H9 (cell line): Measurements from ENCODE around the gene KCTD19. TPM values are rescaled to one million over a fixed set of nuclear protein-coding genes. Genes with fewer than 3 reads are reported as not detected.

Source experiments
- DNase-seq: peaks from one replicate; pipeline ENCODE4 v3.0.0-alpha.2; 2017
- H2AFZ ChIP-seq: one replicate; pipeline ENCODE4 v1.6.1; 2013; ENCODE audit warnings: mild to moderate bottlenecking, low read length, control low read depth, moderate library complexity
- H2AK5ac ChIP-seq: 2 replicates; pipeline ENCODE4 v1.6.1; 2013; ENCODE audit warnings: low read length, control low read depth, mixed read lengths; ENCODE audit not compliant: insufficient read length
- H2BK120ac ChIP-seq: one replicate; pipeline ENCODE4 v1.6.1; 2013; ENCODE audit warnings: low read depth, mild to moderate bottlenecking, low read length, control low read depth, inconsistent platforms; ENCODE audit not compliant: poor library complexity, severe bottlenecking
- H2BK12ac ChIP-seq: 2 replicates; pipeline ENCODE4 v1.6.1; 2013; ENCODE audit warnings: low read length, control low read depth, mixed read lengths, low read depth; ENCODE audit not compliant: insufficient read length
- H2BK15ac ChIP-seq: 2 replicates; pipeline ENCODE4 v1.6.1; 2013; ENCODE audit warnings: low read depth, low read length, control low read depth
- H2BK20ac ChIP-seq: one replicate; pipeline ENCODE4 v1.6.1; 2013; ENCODE audit warnings: low read depth, mild to moderate bottlenecking, low read length, control low read depth, inconsistent platforms; ENCODE audit not compliant: poor library complexity, severe bottlenecking
- H2BK5ac ChIP-seq: 2 replicates; pipeline ENCODE4 v1.6.1; 2013; ENCODE audit warnings: low read length, control low read depth, mixed read lengths; ENCODE audit not compliant: insufficient read length
- H3K14ac ChIP-seq: 2 replicates; pipeline ENCODE4 v1.6.1; 2013; ENCODE audit warnings: low read length, control low read depth; ENCODE audit not compliant: insufficient read depth
- H3K18ac ChIP-seq: 2 replicates; pipeline ENCODE4 v1.6.1; 2013; ENCODE audit warnings: low read depth, mild to moderate bottlenecking, mixed read lengths, low read length, control low read depth; ENCODE audit not compliant: insufficient read length
- H3K23ac ChIP-seq: 2 replicates; pipeline ENCODE4 v1.6.1; 2013; ENCODE audit warnings: low read length, control low read depth, mixed read lengths, low read depth; ENCODE audit not compliant: insufficient read length
- H3K23me2 ChIP-seq: 2 replicates; pipeline ENCODE4 v1.6.1; 2013; ENCODE audit warnings: low read depth, mild to moderate bottlenecking, mixed read lengths, low read length, control low read depth; ENCODE audit not compliant: insufficient read length, poor library complexity, severe bottlenecking
- H3K27ac ChIP-seq: 2 replicates; pipeline ENCODE4 v1.5.1; 2013; ENCODE audit warnings: low read length, control low read depth, mixed read lengths, low read depth; ENCODE audit not compliant: insufficient read length
- H3K27me3 ChIP-seq: 2 replicates; pipeline ENCODE4 v1.6.1; 2013; ENCODE audit warnings: low read length, control low read depth, inconsistent platforms; ENCODE audit not compliant: insufficient read depth
- H3K4ac ChIP-seq: 2 replicates; pipeline ENCODE4 v1.6.1; 2013; ENCODE audit warnings: low read depth, mild to moderate bottlenecking, control low read depth, inconsistent platforms, low read length, moderate library complexity
- H3K4me1 ChIP-seq: 2 replicates; pipeline ENCODE4 v1.6.1; 2013; ENCODE audit warnings: low read length, control low read depth, inconsistent platforms; ENCODE audit not compliant: insufficient read depth
- H3K4me2 ChIP-seq: 2 replicates; pipeline ENCODE4 v1.6.1; 2013; ENCODE audit warnings: low read length, control low read depth, mixed read lengths; ENCODE audit not compliant: insufficient read length, insufficient read depth
- H3K56ac ChIP-seq: 2 replicates; pipeline ENCODE4 v1.6.1; 2013; ENCODE audit warnings: low read depth, mild to moderate bottlenecking, mixed read lengths, low read length, control low read depth; ENCODE audit not compliant: insufficient read length
- H3K79me1 ChIP-seq: 2 replicates; pipeline ENCODE4 v1.6.1; 2013; ENCODE audit warnings: low read depth, mild to moderate bottlenecking, moderate library complexity, low read length, control low read depth, inconsistent platforms; ENCODE audit not compliant: insufficient read depth, poor library complexity, severe bottlenecking
- H3K79me2 ChIP-seq: 2 replicates; pipeline ENCODE4 v1.6.1; 2013; ENCODE audit warnings: low read length, control low read depth, inconsistent platforms; ENCODE audit not compliant: insufficient read depth
- H3K9ac ChIP-seq: 2 replicates; pipeline ENCODE4 v1.6.1; 2013; ENCODE audit warnings: low read length, control low read depth, mixed read lengths; ENCODE audit not compliant: insufficient read length; ENCODE audit errors: extremely low read depth
- H3K9me3 ChIP-seq: one replicate; pipeline ENCODE4 v1.6.1; 2013; ENCODE audit warnings: low read depth, low read length, inconsistent platforms; ENCODE audit not compliant: control insufficient read depth
- H3T11ph ChIP-seq: one replicate; pipeline ENCODE4 v1.6.1; 2013; ENCODE audit warnings: mild to moderate bottlenecking, low read length, control low read depth, inconsistent platforms
- H4K20me1 ChIP-seq: one replicate; pipeline ENCODE4 v1.6.1; 2013; ENCODE audit not compliant: control insufficient read depth, insufficient read length, insufficient read depth
- H4K5ac ChIP-seq: 2 replicates; pipeline ENCODE4 v1.6.1; 2013; ENCODE audit warnings: low read depth, mild to moderate bottlenecking, mixed read lengths, low read length, control low read depth; ENCODE audit not compliant: insufficient read length
- H4K8ac ChIP-seq: replicated peaks from 2 replicates; pipeline ENCODE4 v1.6.1; 2013; ENCODE audit warnings: low read length, control low read depth, mixed read lengths, low read depth; ENCODE audit not compliant: insufficient read length
- H4K91ac ChIP-seq: 2 replicates; pipeline ENCODE4 v1.6.1; 2013; ENCODE audit warnings: low read depth, mild to moderate bottlenecking, moderate library complexity, mixed read lengths, low read length, control low read depth; ENCODE audit not compliant: insufficient read length
- H3K27ac Mint-ChIP-seq, 3 experiments: 2 replicates in 2 of 3; 3 replicates in 1 of 3; pipeline ENCODE4 v1.8.0; 2020 to 2021; ENCODE audit warnings: mixed read lengths in 3 of 3, mild to moderate bottlenecking in 1 of 3, moderate library complexity in 1 of 3
- H3K27me3 Mint-ChIP-seq: 2 replicates; pipeline ENCODE4 v1.8.0; 2021; ENCODE audit warnings: low read depth, mild to moderate bottlenecking, moderate library complexity, mixed read lengths
- H3K36me3 Mint-ChIP-seq, 3 experiments: 2 replicates in 2 of 3; 3 replicates in 1 of 3; pipeline ENCODE4 v1.8.0; 2020 to 2021; ENCODE audit warnings: low read depth in 3 of 3, mixed read lengths in 3 of 3; ENCODE audit not compliant: insufficient read depth in 1 of 3
- H3K4me1 Mint-ChIP-seq, 2 experiments: 2 replicates each; pipeline ENCODE4 v1.8.0; 2020; ENCODE audit warnings: mixed read lengths in 2 of 2
- H3K4me3 Mint-ChIP-seq, 2 experiments: 2 replicates in 1 of 2; 3 replicates in 1 of 2; pipeline ENCODE4 v1.8.0; 2020 to 2021; ENCODE audit warnings: mild to moderate bottlenecking in 2 of 2, mixed read lengths in 2 of 2, moderate library complexity in 1 of 2
- H3K9me3 Mint-ChIP-seq, 2 experiments: 2 replicates in 1 of 2; 3 replicates in 1 of 2; pipeline ENCODE4 v1.8.0; 2020; ENCODE audit warnings: mild to moderate bottlenecking in 2 of 2, mixed read lengths in 2 of 2, moderate library complexity in 1 of 2
- WGBS: extraction: QIAGEN DNeasy Blood & Tissue Kit; methylation state at CpG from one replicate; pipeline ENCODE4 v1.1.7; 2013; ENCODE audit warnings: missing lambda C conversion rate, low lambda C conversion rate, mixed read lengths; ENCODE audit not compliant: insufficient read length; ENCODE audit errors: extremely low coverage; 5-methylcytosine and 5-hydroxymethylcytosine counted together
- total RNA-seq: library from RNA; stranded (reverse); gene quantifications from 2 replicates; pipeline ENCODE4 v1.2.1, GENCODE V29; 2021
- TF ChIP-seq, protein P1 (sequence below): fragments of 200-600 bp; sonication (generic); conservative IDR thresholded peaks from 3 replicates; pipeline ENCODE4 v1.8.0; 2021; ENCODE audit warnings: antibody characterized with exemption, mild to moderate bottlenecking

KCTD19 gene
- total RNA-seq, 1 experiment from 2014 or later: 0.13 TPM

DNA sequence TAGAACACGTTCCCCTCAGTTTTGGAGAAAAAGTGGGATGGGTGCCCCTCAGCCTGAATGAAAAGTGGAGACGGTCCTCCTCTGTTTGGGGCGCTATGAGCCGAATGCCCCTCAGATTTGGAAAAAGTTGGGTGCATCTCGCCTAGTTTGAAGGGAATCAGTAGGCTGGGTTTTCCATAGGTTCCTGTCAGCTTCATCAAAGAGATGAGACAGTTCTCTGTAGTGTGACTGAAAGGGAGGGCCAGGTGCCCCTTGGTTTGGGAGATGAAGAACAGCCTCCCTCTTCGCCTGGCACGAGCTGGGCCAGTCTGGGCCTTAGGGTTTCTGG lies 78.5 kb downstream of the KCTD19 start:
- H3K36me3 Mint-ChIP-seq: peaks cover 0 to 2% (median 0%) of the 10 kb centered on the region in 3 experiments; a peak in 1 of 7 replicates
- Histone ChIP-seq H4K5ac (no peak overlapping the region), H4K20me1 (no peaks in the 10 kb centered on the region), H4K91ac (no peak overlapping the region), H2BK12ac (no peak overlapping the region), H2BK5ac (no peak overlapping the region), H3K23me2 (peaks cover 31% of the 10 kb centered on the region), H4K8ac (no peak overlapping the region), H2AK5ac (no peak overlapping the region), H3T11ph (no peak overlapping the region), H2BK120ac (no peak overlapping the region), H3K4me2 (peak overlapping the region; percentile 65), H2BK15ac (no peak overlapping the region), H3K4ac (no peak overlapping the region), H3K9ac (no peak overlapping the region), H3K27ac (no peak overlapping the region), H3K14ac (no peak overlapping the region), H3K27me3 (no peaks in the 10 kb centered on the region; the same call in 1 of the 2 replicates), H2AFZ (no peak overlapping the region), H3K79me1 (no peaks in the 10 kb centered on the region), H3K23ac (no peak overlapping the region), H3K79me2 (no peaks in the 10 kb centered on the region; the same call in 1 of the 2 replicates), H3K4me1 (peaks cover 4% of the 10 kb centered on the region; the same call in 1 of the 2 replicates), H3K9me3 (no peaks in the 10 kb centered on the region), H3K56ac (no peak overlapping the region), H2BK20ac (no peak overlapping the region), H3K18ac (no peak overlapping the region)
- peak overlapping the region; percentile 86 to 94 for H3K4me3 Mint-ChIP-seq
- no CpG with 5 or more reads among the region's 7 CpGs for WGBS
- TF ChIP-seq, protein P1, sequence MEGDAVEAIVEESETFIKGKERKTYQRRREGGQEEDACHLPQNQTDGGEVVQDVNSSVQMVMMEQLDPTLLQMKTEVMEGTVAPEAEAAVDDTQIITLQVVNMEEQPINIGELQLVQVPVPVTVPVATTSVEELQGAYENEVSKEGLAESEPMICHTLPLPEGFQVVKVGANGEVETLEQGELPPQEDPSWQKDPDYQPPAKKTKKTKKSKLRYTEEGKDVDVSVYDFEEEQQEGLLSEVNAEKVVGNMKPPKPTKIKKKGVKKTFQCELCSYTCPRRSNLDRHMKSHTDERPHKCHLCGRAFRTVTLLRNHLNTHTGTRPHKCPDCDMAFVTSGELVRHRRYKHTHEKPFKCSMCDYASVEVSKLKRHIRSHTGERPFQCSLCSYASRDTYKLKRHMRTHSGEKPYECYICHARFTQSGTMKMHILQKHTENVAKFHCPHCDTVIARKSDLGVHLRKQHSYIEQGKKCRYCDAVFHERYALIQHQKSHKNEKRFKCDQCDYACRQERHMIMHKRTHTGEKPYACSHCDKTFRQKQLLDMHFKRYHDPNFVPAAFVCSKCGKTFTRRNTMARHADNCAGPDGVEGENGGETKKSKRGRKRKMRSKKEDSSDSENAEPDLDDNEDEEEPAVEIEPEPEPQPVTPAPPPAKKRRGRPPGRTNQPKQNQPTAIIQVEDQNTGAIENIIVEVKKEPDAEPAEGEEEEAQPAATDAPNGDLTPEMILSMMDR: no peak
- H3K27ac Mint-ChIP-seq: no peak overlapping the region
- no peaks in the 10 kb centered on the region for H3K9me3 Mint-ChIP-seq
- H3K4me1 Mint-ChIP-seq: peaks cover 32 to 39% of the 10 kb centered on the region in 2 experiments
- H3K27me3 Mint-ChIP-seq: peaks cover 24% of the 10 kb centered on the region
- DNase-seq: no peak
